H1 (cell line): ENCODE measurements around the gene ZFYVE21. TPM values are rescaled to one million over a fixed set of nuclear protein-coding genes. Genes with fewer than 3 reads are reported as not detected.

Source experiments
- CHD7 ChIP-seq: fragments of 300-600 bp; sonication (generic); IDR thresholded peaks from 2 replicates; pipeline ENCODE4 v1.7.1; 2012; ENCODE audit warnings: low read length, moderate library complexity, mild to moderate bottlenecking, inconsistent platforms; ENCODE audit not compliant: insufficient replicate concordance
- E2F6 ChIP-seq: IDR thresholded peaks from 2 replicates; pipeline ENCODE4 v1.6.1; 2012; ENCODE audit warnings: inconsistent platforms
- NANOG ChIP-seq: IDR thresholded peaks from 2 replicates; pipeline ENCODE4 v1.6.1; 2011; ENCODE audit warnings: low read length, low read depth, mild to moderate bottlenecking, inconsistent platforms; ENCODE audit not compliant: insufficient read depth, poor library complexity, severe bottlenecking
- SRF ChIP-seq: IDR thresholded peaks from 2 replicates; pipeline ENCODE4 v1.6.1; 2011; ENCODE audit warnings: mild to moderate bottlenecking, low read depth, low read length, moderate library complexity
- polyA plus RNA-seq, 7 experiments: library from polyadenylated mRNA; depleted of rRNA in 3 of 7; stranded (reverse) in 5 of 7; unstranded in 2 of 7; fragments of >200 nt in 5 of 7; fragments of 200-250 nt in 2 of 7; gene quantifications; 1 replicate in 5 of 7; 2 replicates in 1 of 7; 4 replicates in 1 of 7; pipeline versions ENCODE4 v1.2.1 to v1.2.3, GENCODE V29; 2011 to 2013; ENCODE audit warnings: missing spikeins in 2 of 7, mixed read lengths in 2 of 7
- total RNA-seq: library from RNA; stranded (reverse); fragmentation: NEBNext Ultra II Directional; extraction: Animal tissue kit (Norgen Biotek cat#: 25700); gene quantifications from 2 replicates; pipeline ENCODE4 v1.2.1, GENCODE V29; 2021

ZFYVE21 gene
- total and polyA plus RNA-seq, 2 of the 8 experiments (the other 6 are each of a cell fraction or from before 2014, with no cell fraction given) = 53.4 to 127 TPM

- TF ChIP-seq CHD7 (no peak), SRF (no peak), NANOG (no peak), E2F6 (no peak)
- TF ChIP-seq, all 59 proteins: peak for 0
Measured at GRCh38 chr14:103773521-103773920, 57.9 kb downstream of the ZFYVE21 start (continued).
